ENCODE measurements around the gene LIPC. TPM values are rescaled to one million over a fixed set of nuclear protein-coding genes. Genes with fewer than 3 reads are reported as not detected.

The LIPC gene
- total and polyA plus RNA-seq, 7 experiments from 2014 or later: 0.46 to 5.1 (median 0.77) TPM

- DNase-seq: no peak
- Mint-ChIP-seq H3K9me3 (peaks cover 0 to under 1% (median 0%) of the 10 kb centered on the region in 11 donors), H3K4me3 (no peak overlapping the region), H3K4me1 (peaks cover 8 to 32% (median 17%) of the 10 kb centered on the region in 7 donors), H3K36me3 (peaks cover 0 to 9% (median 0%) of the 10 kb centered on the region in 5 donors), H3K27ac (peak overlapping the region in 2 of 9 donors; percentile 59 to 68), H3K27me3 (peaks cover 0 to 4% (median 0%) of the 10 kb centered on the region in 5 donors)
- H3K27ac ChIP-seq (ENCODE audit: low read depth, low read length): no peak overlapping the region
- ChIA-PET CTCF (no interaction called here), POLR2A (no interaction called here)
- no peaks in the 10 kb centered on the region for H3K36me3 ChIP-seq (ENCODE audit: control insufficient read depth in 2 of 3, insufficient read depth in 3 of 3, low read length in 3 of 3)
- no peak for ATAC-seq
- no peaks in the 10 kb centered on the region for H3K9me3 ChIP-seq (ENCODE audit: control insufficient read depth in 2 of 3, low read length in 3 of 3)
- no peak overlapping the region for H3K4me3 ChIP-seq (ENCODE audit: low read length)
- no peaks in the 10 kb centered on the region for H3K27me3 ChIP-seq (ENCODE audit: control insufficient read depth in 2 of 2, insufficient read depth in 2 of 2, low read length in 2 of 2)
- no peaks in the 10 kb centered on the region for H3K4me1 ChIP-seq (ENCODE audit: control insufficient read depth in 2 of 2, insufficient read depth in 2 of 2, low read length in 2 of 2)
- intact Hi-C loops (cut with micrococcal nuclease): no loop called here
Observed at GRCh38 chr15:58555162-58556027, 123.6 kb downstream of the LIPC start.

GRCh38 chr15:58556028-58556361 lies 124.2 kb downstream of the LIPC start:
- POLR2A ChIA-PET: no interaction called here

GRCh38 chr15:58556541-58556940 lies 124.8 kb downstream of the LIPC start:
- Histone ChIP-seq H3K27ac (ENCODE audit: low read depth, low read length) (no peak overlapping the region), H3K36me3 (ENCODE audit: control insufficient read depth in 2 of 3, insufficient read depth in 3 of 3, low read length in 3 of 3) (no peaks in the 10 kb centered on the region), H3K27me3 (ENCODE audit: control insufficient read depth in 2 of 2, insufficient read depth in 2 of 2, low read length in 2 of 2) (no peaks in the 10 kb centered on the region), H3K4me1 (ENCODE audit: control insufficient read depth in 2 of 2, insufficient read depth in 2 of 2, low read length in 2 of 2) (no peaks in the 10 kb centered on the region), H3K4me3 (ENCODE audit: low read length) (no peak overlapping the region), H3K9me3 (ENCODE audit: control insufficient read depth in 2 of 3, low read length in 3 of 3) (no peaks in the 10 kb centered on the region)
- POLR2A ChIA-PET: no interaction called here
- Mint-ChIP-seq H3K27me3 (peaks cover 0 to 4% (median 0%) of the 10 kb centered on the region in 5 donors), H3K4me3 (no peak overlapping the region), H3K9me3 (no peaks in the 10 kb centered on the region), H3K36me3 (peaks cover 0 to 6% (median 0%) of the 10 kb centered on the region in 5 donors), H3K27ac (no peak overlapping the region), H3K4me1 (peaks cover 3 to 21% (median 10%) of the 10 kb centered on the region in 7 donors)
- intact Hi-C loops (cut with micrococcal nuclease): no loop called here
- DNase-seq (no peak), ATAC-seq (no peak)
- CTCF ChIA-PET: no interaction called here

More at GRCh38 chr15:58556028-58556361, 124.2 kb downstream of the LIPC start:
- Mint-ChIP-seq H3K9me3 (no peaks in the 10 kb centered on the region), H3K27ac (peak overlapping the region in 1 of 9 donors; percentile 59), H3K36me3 (peaks cover 0 to 9% (median 0%) of the 10 kb centered on the region in 5 donors), H3K27me3 (peaks cover 0 to 4% (median 0%) of the 10 kb centered on the region in 5 donors), H3K4me1 (peaks cover 8 to 27% (median 16%) of the 10 kb centered on the region in 7 donors), H3K4me3 (no peak overlapping the region)
- Histone ChIP-seq H3K27me3 (ENCODE audit: control insufficient read depth in 2 of 2, insufficient read depth in 2 of 2, low read length in 2 of 2) (no peaks in the 10 kb centered on the region), H3K9me3 (ENCODE audit: control insufficient read depth in 2 of 3, low read length in 3 of 3) (no peaks in the 10 kb centered on the region), H3K27ac (ENCODE audit: low read depth, low read length) (no peak overlapping the region), H3K4me3 (ENCODE audit: low read length) (no peak overlapping the region), H3K36me3 (ENCODE audit: control insufficient read depth in 2 of 3, insufficient read depth in 3 of 3, low read length in 3 of 3) (no peaks in the 10 kb centered on the region), H3K4me1 (ENCODE audit: control insufficient read depth in 2 of 2, insufficient read depth in 2 of 2, low read length in 2 of 2) (no peaks in the 10 kb centered on the region)
- intact Hi-C loops (cut with micrococcal nuclease): no loop called here
- ATAC-seq: no peak
- DNase-seq: no peak
- CTCF ChIA-PET: no interaction called here

GRCh38 chr15:58558777-58559176 lies 127.0 kb downstream of the LIPC start:
- CTCF ChIA-PET: no interaction called here
- H3K27me3 ChIP-seq (ENCODE audit: control insufficient read depth in 2 of 2, insufficient read depth in 2 of 2, low read length in 2 of 2): no peaks in the 10 kb centered on the region
- Mint-ChIP-seq H3K27me3 (peaks cover 0 to 5% (median 0%) of the 10 kb centered on the region in 5 donors), H3K36me3 (peaks cover 0 to 7% (median 0%) of the 10 kb centered on the region in 5 donors), H3K4me3 (no peak overlapping the region), H3K27ac (no peak overlapping the region), H3K4me1 (peaks cover 0 to 8% (median under 1%) of the 10 kb centered on the region in 7 donors), H3K9me3 (no peaks in the 10 kb centered on the region)
- no peaks in the 10 kb centered on the region for H3K36me3 ChIP-seq (ENCODE audit: control insufficient read depth in 2 of 3, insufficient read depth in 3 of 3, low read length in 3 of 3)
- POLR2A ChIA-PET: interaction anchor here (0.7 kb wide), 1 partner anchor 191 kb away, joined by 3 read pairs; the partner anchor contains the start of gene ADAM10
- intact Hi-C loops (cut with micrococcal nuclease): no loop called here
- ATAC-seq (no peak), DNase-seq (no peak)
- no peak overlapping the region for H3K4me3 ChIP-seq (ENCODE audit: low read length)
- no peaks in the 10 kb centered on the region for H3K4me1 ChIP-seq (ENCODE audit: control insufficient read depth in 2 of 2, insufficient read depth in 2 of 2, low read length in 2 of 2)
- H3K9me3 ChIP-seq (ENCODE audit: control insufficient read depth in 2 of 3, low read length in 3 of 3): no peaks in the 10 kb centered on the region
- no peak overlapping the region for H3K27ac ChIP-seq (ENCODE audit: low read depth, low read length)

DNA sequence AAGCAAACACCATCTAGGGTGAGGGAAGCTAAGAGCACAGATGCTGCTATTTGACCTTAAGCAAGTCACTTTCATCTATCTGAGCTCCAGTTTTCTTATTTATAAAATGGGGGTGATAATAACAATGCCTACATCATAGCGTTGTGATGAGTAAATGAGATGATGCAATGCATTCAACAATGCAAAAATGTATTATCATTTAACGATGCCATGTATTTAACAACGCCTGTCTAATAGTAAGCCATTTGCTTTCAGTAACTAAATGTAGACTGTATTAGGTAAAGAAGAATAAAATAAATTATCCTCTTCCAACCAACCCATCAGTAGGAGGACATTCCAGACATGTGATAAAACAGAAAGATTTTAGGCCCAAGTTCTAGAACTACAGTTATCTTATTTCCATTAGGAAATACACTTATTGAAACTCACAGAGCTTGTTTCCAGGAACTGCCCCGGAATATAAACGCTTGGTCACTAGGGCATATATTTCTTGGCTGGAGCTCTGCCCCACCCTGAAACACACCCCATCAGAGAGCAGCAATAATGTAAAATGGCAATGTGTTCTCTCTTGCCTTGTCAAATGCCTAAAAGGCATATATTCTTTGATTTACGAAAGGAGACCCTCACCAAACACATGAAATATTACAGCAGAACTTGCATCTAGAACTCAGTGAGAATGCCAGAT lies 128.3 kb downstream of the LIPC start:
- Mint-ChIP-seq H3K36me3 (peaks cover 0 to 7% (median 0%) of the 10 kb centered on the region in 5 donors), H3K4me1 (peaks cover 0 to 5% (median 0%) of the 10 kb centered on the region in 7 donors), H3K27ac (no peak overlapping the region), H3K27me3 (peaks cover 0 to 5% (median 0%) of the 10 kb centered on the region in 5 donors), H3K4me3 (no peak overlapping the region), H3K9me3 (no peaks in the 10 kb centered on the region)
- H3K4me3 ChIP-seq (ENCODE audit: low read length): no peak overlapping the region
- DNase-seq (no peak), ATAC-seq (no peak)
- no peaks in the 10 kb centered on the region for H3K36me3 ChIP-seq (ENCODE audit: control insufficient read depth in 2 of 3, insufficient read depth in 3 of 3, low read length in 3 of 3)
- H3K27ac ChIP-seq (ENCODE audit: low read depth, low read length): no peak overlapping the region
- CTCF ChIA-PET: no interaction called here
- H3K4me1 ChIP-seq (ENCODE audit: control insufficient read depth in 2 of 2, insufficient read depth in 2 of 2, low read length in 2 of 2): no peaks in the 10 kb centered on the region
- H3K27me3 ChIP-seq (ENCODE audit: control insufficient read depth in 2 of 2, insufficient read depth in 2 of 2, low read length in 2 of 2): no peaks in the 10 kb centered on the region
- POLR2A ChIA-PET: no interaction called here
- intact Hi-C loops (cut with micrococcal nuclease): no loop called here
- no peaks in the 10 kb centered on the region for H3K9me3 ChIP-seq (ENCODE audit: control insufficient read depth in 2 of 3, low read length in 3 of 3)

- H3K4me3 ChIP-seq (ENCODE audit: low read length): no peak overlapping the region
- H3K27ac Mint-ChIP-seq: no peak overlapping the region
- CTCF ChIA-PET: interaction anchor here (0.7 kb wide), 1 partner anchor 14 kb away, joined by 3 read pairs; no protein-coding TSS in a partner anchor
Observed at GRCh38 chr15:58561321-58561720, 129.5 kb downstream of the LIPC start.

More at GRCh38 chr15:58561321-58561720, 129.5 kb downstream of the LIPC start:
- Mint-ChIP-seq H3K27me3 (peaks cover 0 to 5% (median 0%) of the 10 kb centered on the region in 5 donors), H3K36me3 (peaks cover 0 to 7% (median 0%) of the 10 kb centered on the region in 5 donors), H3K4me1 (peaks cover 0 to 3% (median 0%) of the 10 kb centered on the region in 7 donors), H3K4me3 (no peak overlapping the region), H3K9me3 (no peaks in the 10 kb centered on the region)
- no peaks in the 10 kb centered on the region for H3K9me3 ChIP-seq (ENCODE audit: control insufficient read depth in 2 of 3, low read length in 3 of 3)
- intact Hi-C loops (cut with micrococcal nuclease): no loop called here
- no peak overlapping the region for H3K27ac ChIP-seq (ENCODE audit: low read depth, low read length)
- H3K4me1 ChIP-seq (ENCODE audit: control insufficient read depth in 2 of 2, insufficient read depth in 2 of 2, low read length in 2 of 2): no peaks in the 10 kb centered on the region
- H3K36me3 ChIP-seq (ENCODE audit: control insufficient read depth in 2 of 3, insufficient read depth in 3 of 3, low read length in 3 of 3): no peaks in the 10 kb centered on the region
- no peak for ATAC-seq
- no peaks in the 10 kb centered on the region for H3K27me3 ChIP-seq (ENCODE audit: control insufficient read depth in 2 of 2, insufficient read depth in 2 of 2, low read length in 2 of 2)
- POLR2A ChIA-PET: no interaction called here
- DNase-seq: no peak

Data from naive thymus-derived CD4-positive, alpha-beta T cell (primary cell).